ENCODE results near the gene CDC42EP4. TPM values are rescaled to one million over a fixed set of nuclear protein-coding genes. Genes with fewer than 3 reads are reported as not detected.
A peak's percentile ranks its signal among the peaks of the same experiment; 100 is the strongest.

The CDC42EP4 gene
- total and polyA plus RNA-seq, 9 of the 15 experiments (the other 6 are each of a cell fraction or from before 2014, with no cell fraction given) = 0.65 to 20.8 (median 12.3) TPM

- TF ChIP-seq ARID4B (CRISPR knock-in tag; IDR thresholded peaks at IDR 0.05) (no peak), SREBF1 (IDR thresholded peaks at IDR 0.05; ENCODE audit: borderline replicate concordance, low read depth, low read length) (no peak; the same call in 1 of the 2 replicates), MED1 (CRISPR knock-in tag; IDR thresholded peaks at IDR 0.05; ENCODE audit: borderline replicate concordance) (no peak), SMAD2 (IDR thresholded peaks at IDR 0.05; ENCODE audit: low read depth, low read length) (no peak), WHSC1 (IDR thresholded peaks at IDR 0.05; ENCODE audit: low read length) (no peak), ZNF24 (IDR thresholded peaks at IDR 0.05) (no peak), TSC22D4 (tag; IDR thresholded peaks at IDR 0.05) (no peak), ZNF133 (CRISPR knock-in tag; IDR thresholded peaks at IDR 0.05) (no peak), SMAD4 (CRISPR knock-in tag; conservative IDR thresholded peaks at IDR 0.05) (peak; percentile 63), KDM1A (IDR thresholded peaks at IDR 0.05) (peak in 1 of 2 experiments; percentile 30; a peak in 1 of 4 replicates), ELF2 (CRISPR knock-in tag; IDR thresholded peaks at IDR 0.05) (no peak), TRIM28 (IDR thresholded peaks at IDR 0.05) (0 out of 2 replicates have a peak, but pooled peaks have one; percentile 53), TAF7 (tag; IDR thresholded peaks at IDR 0.05) (no peak), GABPB2 (CRISPR knock-in tag; conservative IDR thresholded peaks at IDR 0.05) (no peak), PRDM10 (IDR thresholded peaks at IDR 0.05; ENCODE audit: partially characterized antibody) (peak; percentile 19), CBFA2T3 (IDR thresholded peaks at IDR 0.05) (peak; percentile 68), ETV5 (CRISPR knock-in tag; IDR thresholded peaks at IDR 0.05; ENCODE audit: low read depth) (no peak), ARHGAP35 (IDR thresholded peaks at IDR 0.05; ENCODE audit: partially characterized antibody) (no peak)
- TF ChIP-seq, protein P1, sequence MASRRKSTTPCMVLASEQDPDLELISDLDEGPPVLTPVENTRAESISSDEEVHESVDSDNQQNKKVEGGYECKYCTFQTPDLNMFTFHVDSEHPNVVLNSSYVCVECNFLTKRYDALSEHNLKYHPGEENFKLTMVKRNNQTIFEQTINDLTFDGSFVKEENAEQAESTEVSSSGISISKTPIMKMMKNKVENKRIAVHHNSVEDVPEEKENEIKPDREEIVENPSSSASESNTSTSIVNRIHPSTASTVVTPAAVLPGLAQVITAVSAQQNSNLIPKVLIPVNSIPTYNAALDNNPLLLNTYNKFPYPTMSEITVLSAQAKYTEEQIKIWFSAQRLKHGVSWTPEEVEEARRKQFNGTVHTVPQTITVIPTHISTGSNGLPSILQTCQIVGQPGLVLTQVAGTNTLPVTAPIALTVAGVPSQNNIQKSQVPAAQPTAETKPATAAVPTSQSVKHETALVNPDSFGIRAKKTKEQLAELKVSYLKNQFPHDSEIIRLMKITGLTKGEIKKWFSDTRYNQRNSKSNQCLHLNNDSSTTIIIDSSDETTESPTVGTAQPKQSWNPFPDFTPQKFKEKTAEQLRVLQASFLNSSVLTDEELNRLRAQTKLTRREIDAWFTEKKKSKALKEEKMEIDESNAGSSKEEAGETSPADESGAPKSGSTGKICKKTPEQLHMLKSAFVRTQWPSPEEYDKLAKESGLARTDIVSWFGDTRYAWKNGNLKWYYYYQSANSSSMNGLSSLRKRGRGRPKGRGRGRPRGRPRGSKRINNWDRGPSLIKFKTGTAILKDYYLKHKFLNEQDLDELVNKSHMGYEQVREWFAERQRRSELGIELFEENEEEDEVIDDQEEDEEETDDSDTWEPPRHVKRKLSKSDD (conservative IDR thresholded peaks at IDR 0.05; ENCODE audit: low read length) = no peak
Observed at GRCh38 chr17:73308017-73308823, 3.6 kb downstream of the CDC42EP4 start (continued).
